GM23338 (cell line): ENCODE data around the gene UNC45B. TPM values are rescaled to one million over a fixed set of nuclear protein-coding genes. Genes with fewer than 3 reads are reported as not detected.

Experiments
- ATAC-seq: fragments of 200-7000 bp; cut with Tn5 transposase; 3 replicates; pipeline ENCODE4 v1.9.1; 2020
- DNase-seq: peaks from one replicate; pipeline ENCODE4 v3.0.0-alpha.2; 2015; ENCODE audit warnings: low spot score
- H2AFZ ChIP-seq: fragments of 200-600 bp; sonication (generic); 2 replicates; pipeline ENCODE4 v1.8.0; 2016; ENCODE audit warnings: antibody characterized with exemption, mild to moderate bottlenecking, moderate library complexity
- H3F3A ChIP-seq: fragments of 200-600 bp; sonication (generic); replicated peaks from 2 replicates; pipeline ENCODE4 v1.8.0; 2017; ENCODE audit warnings: antibody characterized with exemption, mixed run types, low read depth
- H3K27ac ChIP-seq: fragments of 200-600 bp; sonication (generic); 2 replicates; pipeline ENCODE4 v1.6.1; 2016; ENCODE audit warnings: low read depth
- H3K27me3 ChIP-seq: fragments of 200-600 bp; sonication (generic); 2 replicates; pipeline ENCODE4 v1.8.0; 2016; ENCODE audit warnings: mild to moderate bottlenecking, mixed run types, moderate library complexity; ENCODE audit not compliant: insufficient read depth
- H3K36me3 ChIP-seq: fragments of 200-600 bp; sonication (generic); 2 replicates; pipeline ENCODE4 v1.8.0; 2016; ENCODE audit warnings: mild to moderate bottlenecking; ENCODE audit not compliant: insufficient read depth
- H3K4me1 ChIP-seq: fragments of 200-600 bp; sonication (generic); 2 replicates; pipeline ENCODE4 v1.8.0; 2016; ENCODE audit warnings: mild to moderate bottlenecking, moderate library complexity; ENCODE audit not compliant: insufficient read depth
- H3K4me2 ChIP-seq: fragments of 200-600 bp; sonication (generic); 2 replicates; pipeline ENCODE4 v1.7.1; 2017; ENCODE audit warnings: mixed run types
- H3K4me3 ChIP-seq: fragments of 200-600 bp; sonication (generic); 2 replicates; pipeline ENCODE4 v1.6.1; 2016; ENCODE audit warnings: mixed run types
- H3K79me2 ChIP-seq: fragments of 200-600 bp; sonication (generic); replicated peaks from 2 replicates; pipeline ENCODE4 v1.8.0; 2017; ENCODE audit warnings: mild to moderate bottlenecking; ENCODE audit not compliant: insufficient read depth
- H3K9me2 ChIP-seq: fragments of 200-600 bp; sonication (generic); 2 replicates; pipeline ENCODE4 v1.8.0; 2017; ENCODE audit not compliant: insufficient read depth
- H4K20me1 ChIP-seq: fragments of 200-600 bp; sonication (generic); replicated peaks from 2 replicates; pipeline ENCODE4 v1.8.0; 2017; ENCODE audit warnings: mild to moderate bottlenecking; ENCODE audit not compliant: insufficient read depth
- H3K27ac Mint-ChIP-seq: 2 replicates; pipeline ENCODE4 v1.8.0; 2020; ENCODE audit warnings: inconsistent platforms, mild to moderate bottlenecking, moderate library complexity, mixed read lengths
- H3K27me3 Mint-ChIP-seq: 3 replicates; pipeline ENCODE4 v1.8.0; 2022; ENCODE audit warnings: low read depth, mild to moderate bottlenecking, moderate library complexity, mixed read lengths, inconsistent platforms; ENCODE audit not compliant: insufficient read depth, poor library complexity
- H3K36me3 Mint-ChIP-seq: 3 replicates; pipeline ENCODE4 v1.8.0; 2021; ENCODE audit warnings: low read depth, mild to moderate bottlenecking, inconsistent platforms, moderate library complexity, mixed read lengths
- H3K4me1 Mint-ChIP-seq: 3 replicates; pipeline ENCODE4 v1.8.0; 2020; ENCODE audit warnings: mild to moderate bottlenecking, inconsistent platforms, mixed read lengths
- H3K4me3 Mint-ChIP-seq: 3 replicates; pipeline ENCODE4 v1.8.0; 2021; ENCODE audit warnings: moderate library complexity, mild to moderate bottlenecking, inconsistent platforms, mixed read lengths
- H3K9me3 Mint-ChIP-seq: 3 replicates; pipeline ENCODE4 v1.8.0; 2020; ENCODE audit warnings: moderate library complexity, mild to moderate bottlenecking, inconsistent platforms, mixed read lengths
- CREB1 ChIP-seq: fragments of 250-450 bp; sonication (Bioruptor Pico); IDR thresholded peaks from 2 replicates; pipeline ENCODE4 v1.5.0; 2020; ENCODE audit warnings: low read depth, mild to moderate bottlenecking, moderate library complexity
- CTCF ChIP-seq, 2 experiments: fragments of 200-600 bp in 1 of 2; sonication (generic) in 1 of 2; conservative IDR thresholded peaks; 2 replicates each; pipeline versions ENCODE4 v1.5.1 to v1.6.1; 2016 to 2017; ENCODE audit warnings: antibody characterized with exemption in 2 of 2, low read depth in 2 of 2, mild to moderate bottlenecking in 2 of 2, moderate library complexity in 1 of 2
- EZH2 ChIP-seq: fragments of 200-600 bp; sonication (generic); IDR thresholded peaks from one replicate; pipeline ENCODE4 v1.8.0; 2017; ENCODE audit warnings: antibody characterized with exemption, mild to moderate bottlenecking, low read depth; ENCODE audit not compliant: unreplicated experiment
- EZH2phosphoT487 ChIP-seq: fragments of 200-600 bp; sonication (generic); IDR thresholded peaks from one replicate; pipeline ENCODE4 v1.8.1; 2018; ENCODE audit warnings: antibody characterized with exemption; ENCODE audit not compliant: unreplicated experiment
- JUNB ChIP-seq: IDR thresholded peaks from one replicate; pipeline ENCODE4 v1.6.1; 2016; ENCODE audit warnings: antibody characterized with exemption; ENCODE audit not compliant: unreplicated experiment
- NANOG ChIP-seq: IDR thresholded peaks from 2 replicates; pipeline ENCODE4 v1.6.1; 2016; ENCODE audit warnings: antibody characterized with exemption, borderline replicate concordance
- POLR2AphosphoS5 ChIP-seq: IDR thresholded peaks from 2 replicates; pipeline ENCODE4 v1.6.1; 2016; ENCODE audit warnings: antibody characterized with exemption, low read depth
- STAT1 ChIP-seq: IDR thresholded peaks from one replicate; pipeline ENCODE4 v1.6.1; 2016; ENCODE audit warnings: antibody characterized with exemption; ENCODE audit not compliant: unreplicated experiment
- ZNF114 ChIP-seq: fragments of 250-450 bp; sonication (Bioruptor Pico); IDR thresholded peaks from 2 replicates; pipeline ENCODE4 v1.5.0; 2020; ENCODE audit warnings: mild to moderate bottlenecking, moderate library complexity
- ZNF331 ChIP-seq: fragments of 250-450 bp; sonication (Bioruptor Pico); IDR thresholded peaks from 2 replicates; pipeline ENCODE4 v1.5.0; 2020; ENCODE audit warnings: low read depth, mild to moderate bottlenecking, moderate library complexity
- polyA plus RNA-seq: library from polyadenylated mRNA; unstranded; fragments of >200 nt; fragmentation: Nextera tagmentation; extraction: Ambion mirVana; gene quantifications from 2 replicates; pipeline ENCODE4 v1.2.1, GENCODE V29; 2016
- total RNA-seq: library from RNA; depleted of rRNA; stranded (reverse); fragments of >200 nt; shearing (Covaris generic); gene quantifications from 2 replicates; pipeline ENCODE4 v1.2.3, GENCODE V29; 2014
- TF ChIP-seq, protein P1 (sequence below): IDR thresholded peaks from 2 replicates; pipeline ENCODE4 v1.6.1; 2016; ENCODE audit warnings: antibody characterized with exemption
- TF ChIP-seq, protein P2 (sequence below): IDR thresholded peaks from one replicate; pipeline ENCODE4 v1.6.1; 2018; ENCODE audit warnings: antibody characterized with exemption; ENCODE audit not compliant: unreplicated experiment
- TF ChIP-seq, protein P3 (sequence below): fragments of 250-450 bp; sonication (Bioruptor Pico); IDR thresholded peaks from 2 replicates; pipeline ENCODE4 v1.5.0; 2020; ENCODE audit warnings: mild to moderate bottlenecking, moderate library complexity

UNC45B gene
- total and polyA plus RNA-seq, 2 experiments from 2014 or later: 0.03 TPM; not detected in 1

DNA sequence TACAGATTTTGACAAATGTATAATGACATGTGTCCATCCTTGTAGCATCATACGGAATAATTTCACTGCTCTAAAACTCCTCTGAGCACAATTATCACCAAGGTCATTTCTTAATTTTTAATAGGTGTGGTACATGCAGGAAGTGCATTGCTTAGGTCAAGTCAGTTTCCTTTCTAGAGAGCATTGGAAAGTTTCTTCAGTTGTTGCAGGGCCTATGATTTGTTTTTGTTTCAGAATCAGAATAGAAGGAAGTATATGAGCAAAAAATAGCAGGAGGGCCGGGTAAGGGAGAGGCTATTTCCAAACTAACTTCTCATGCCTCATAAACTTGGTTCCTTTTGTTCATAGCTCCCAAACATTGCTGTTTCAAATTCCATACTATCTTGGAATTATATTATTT is 71.3 kb downstream of the UNC45B start:
- no peak overlapping the region for H2AFZ ChIP-seq
- no peak overlapping the region for H3K4me3 ChIP-seq
- no peak overlapping the region for H3K4me3 Mint-ChIP-seq
- H3K36me3 ChIP-seq: no peaks in the 10 kb centered on the region
- TF ChIP-seq CREB1 (CRISPR knock-in tag): no peak
- TF ChIP-seq, protein P1, sequence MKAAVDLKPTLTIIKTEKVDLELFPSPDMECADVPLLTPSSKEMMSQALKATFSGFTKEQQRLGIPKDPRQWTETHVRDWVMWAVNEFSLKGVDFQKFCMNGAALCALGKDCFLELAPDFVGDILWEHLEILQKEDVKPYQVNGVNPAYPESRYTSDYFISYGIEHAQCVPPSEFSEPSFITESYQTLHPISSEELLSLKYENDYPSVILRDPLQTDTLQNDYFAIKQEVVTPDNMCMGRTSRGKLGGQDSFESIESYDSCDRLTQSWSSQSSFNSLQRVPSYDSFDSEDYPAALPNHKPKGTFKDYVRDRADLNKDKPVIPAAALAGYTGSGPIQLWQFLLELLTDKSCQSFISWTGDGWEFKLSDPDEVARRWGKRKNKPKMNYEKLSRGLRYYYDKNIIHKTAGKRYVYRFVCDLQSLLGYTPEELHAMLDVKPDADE: no peak
- no peak for TF ChIP-seq CTCF (conservative IDR thresholded peaks at IDR 0.05; ENCODE audit: low read depth in 2 of 2)
- TF ChIP-seq, protein P2, sequence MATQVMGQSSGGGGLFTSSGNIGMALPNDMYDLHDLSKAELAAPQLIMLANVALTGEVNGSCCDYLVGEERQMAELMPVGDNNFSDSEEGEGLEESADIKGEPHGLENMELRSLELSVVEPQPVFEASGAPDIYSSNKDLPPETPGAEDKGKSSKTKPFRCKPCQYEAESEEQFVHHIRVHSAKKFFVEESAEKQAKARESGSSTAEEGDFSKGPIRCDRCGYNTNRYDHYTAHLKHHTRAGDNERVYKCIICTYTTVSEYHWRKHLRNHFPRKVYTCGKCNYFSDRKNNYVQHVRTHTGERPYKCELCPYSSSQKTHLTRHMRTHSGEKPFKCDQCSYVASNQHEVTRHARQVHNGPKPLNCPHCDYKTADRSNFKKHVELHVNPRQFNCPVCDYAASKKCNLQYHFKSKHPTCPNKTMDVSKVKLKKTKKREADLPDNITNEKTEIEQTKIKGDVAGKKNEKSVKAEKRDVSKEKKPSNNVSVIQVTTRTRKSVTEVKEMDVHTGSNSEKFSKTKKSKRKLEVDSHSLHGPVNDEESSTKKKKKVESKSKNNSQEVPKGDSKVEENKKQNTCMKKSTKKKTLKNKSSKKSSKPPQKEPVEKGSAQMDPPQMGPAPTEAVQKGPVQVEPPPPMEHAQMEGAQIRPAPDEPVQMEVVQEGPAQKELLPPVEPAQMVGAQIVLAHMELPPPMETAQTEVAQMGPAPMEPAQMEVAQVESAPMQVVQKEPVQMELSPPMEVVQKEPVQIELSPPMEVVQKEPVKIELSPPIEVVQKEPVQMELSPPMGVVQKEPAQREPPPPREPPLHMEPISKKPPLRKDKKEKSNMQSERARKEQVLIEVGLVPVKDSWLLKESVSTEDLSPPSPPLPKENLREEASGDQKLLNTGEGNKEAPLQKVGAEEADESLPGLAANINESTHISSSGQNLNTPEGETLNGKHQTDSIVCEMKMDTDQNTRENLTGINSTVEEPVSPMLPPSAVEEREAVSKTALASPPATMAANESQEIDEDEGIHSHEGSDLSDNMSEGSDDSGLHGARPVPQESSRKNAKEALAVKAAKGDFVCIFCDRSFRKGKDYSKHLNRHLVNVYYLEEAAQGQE: no peak
- no peak for TF ChIP-seq JUNB
- TF ChIP-seq NANOG: no peak
- TF ChIP-seq ZNF114 (CRISPR knock-in tag): no peak
- TF ChIP-seq, protein P3, sequence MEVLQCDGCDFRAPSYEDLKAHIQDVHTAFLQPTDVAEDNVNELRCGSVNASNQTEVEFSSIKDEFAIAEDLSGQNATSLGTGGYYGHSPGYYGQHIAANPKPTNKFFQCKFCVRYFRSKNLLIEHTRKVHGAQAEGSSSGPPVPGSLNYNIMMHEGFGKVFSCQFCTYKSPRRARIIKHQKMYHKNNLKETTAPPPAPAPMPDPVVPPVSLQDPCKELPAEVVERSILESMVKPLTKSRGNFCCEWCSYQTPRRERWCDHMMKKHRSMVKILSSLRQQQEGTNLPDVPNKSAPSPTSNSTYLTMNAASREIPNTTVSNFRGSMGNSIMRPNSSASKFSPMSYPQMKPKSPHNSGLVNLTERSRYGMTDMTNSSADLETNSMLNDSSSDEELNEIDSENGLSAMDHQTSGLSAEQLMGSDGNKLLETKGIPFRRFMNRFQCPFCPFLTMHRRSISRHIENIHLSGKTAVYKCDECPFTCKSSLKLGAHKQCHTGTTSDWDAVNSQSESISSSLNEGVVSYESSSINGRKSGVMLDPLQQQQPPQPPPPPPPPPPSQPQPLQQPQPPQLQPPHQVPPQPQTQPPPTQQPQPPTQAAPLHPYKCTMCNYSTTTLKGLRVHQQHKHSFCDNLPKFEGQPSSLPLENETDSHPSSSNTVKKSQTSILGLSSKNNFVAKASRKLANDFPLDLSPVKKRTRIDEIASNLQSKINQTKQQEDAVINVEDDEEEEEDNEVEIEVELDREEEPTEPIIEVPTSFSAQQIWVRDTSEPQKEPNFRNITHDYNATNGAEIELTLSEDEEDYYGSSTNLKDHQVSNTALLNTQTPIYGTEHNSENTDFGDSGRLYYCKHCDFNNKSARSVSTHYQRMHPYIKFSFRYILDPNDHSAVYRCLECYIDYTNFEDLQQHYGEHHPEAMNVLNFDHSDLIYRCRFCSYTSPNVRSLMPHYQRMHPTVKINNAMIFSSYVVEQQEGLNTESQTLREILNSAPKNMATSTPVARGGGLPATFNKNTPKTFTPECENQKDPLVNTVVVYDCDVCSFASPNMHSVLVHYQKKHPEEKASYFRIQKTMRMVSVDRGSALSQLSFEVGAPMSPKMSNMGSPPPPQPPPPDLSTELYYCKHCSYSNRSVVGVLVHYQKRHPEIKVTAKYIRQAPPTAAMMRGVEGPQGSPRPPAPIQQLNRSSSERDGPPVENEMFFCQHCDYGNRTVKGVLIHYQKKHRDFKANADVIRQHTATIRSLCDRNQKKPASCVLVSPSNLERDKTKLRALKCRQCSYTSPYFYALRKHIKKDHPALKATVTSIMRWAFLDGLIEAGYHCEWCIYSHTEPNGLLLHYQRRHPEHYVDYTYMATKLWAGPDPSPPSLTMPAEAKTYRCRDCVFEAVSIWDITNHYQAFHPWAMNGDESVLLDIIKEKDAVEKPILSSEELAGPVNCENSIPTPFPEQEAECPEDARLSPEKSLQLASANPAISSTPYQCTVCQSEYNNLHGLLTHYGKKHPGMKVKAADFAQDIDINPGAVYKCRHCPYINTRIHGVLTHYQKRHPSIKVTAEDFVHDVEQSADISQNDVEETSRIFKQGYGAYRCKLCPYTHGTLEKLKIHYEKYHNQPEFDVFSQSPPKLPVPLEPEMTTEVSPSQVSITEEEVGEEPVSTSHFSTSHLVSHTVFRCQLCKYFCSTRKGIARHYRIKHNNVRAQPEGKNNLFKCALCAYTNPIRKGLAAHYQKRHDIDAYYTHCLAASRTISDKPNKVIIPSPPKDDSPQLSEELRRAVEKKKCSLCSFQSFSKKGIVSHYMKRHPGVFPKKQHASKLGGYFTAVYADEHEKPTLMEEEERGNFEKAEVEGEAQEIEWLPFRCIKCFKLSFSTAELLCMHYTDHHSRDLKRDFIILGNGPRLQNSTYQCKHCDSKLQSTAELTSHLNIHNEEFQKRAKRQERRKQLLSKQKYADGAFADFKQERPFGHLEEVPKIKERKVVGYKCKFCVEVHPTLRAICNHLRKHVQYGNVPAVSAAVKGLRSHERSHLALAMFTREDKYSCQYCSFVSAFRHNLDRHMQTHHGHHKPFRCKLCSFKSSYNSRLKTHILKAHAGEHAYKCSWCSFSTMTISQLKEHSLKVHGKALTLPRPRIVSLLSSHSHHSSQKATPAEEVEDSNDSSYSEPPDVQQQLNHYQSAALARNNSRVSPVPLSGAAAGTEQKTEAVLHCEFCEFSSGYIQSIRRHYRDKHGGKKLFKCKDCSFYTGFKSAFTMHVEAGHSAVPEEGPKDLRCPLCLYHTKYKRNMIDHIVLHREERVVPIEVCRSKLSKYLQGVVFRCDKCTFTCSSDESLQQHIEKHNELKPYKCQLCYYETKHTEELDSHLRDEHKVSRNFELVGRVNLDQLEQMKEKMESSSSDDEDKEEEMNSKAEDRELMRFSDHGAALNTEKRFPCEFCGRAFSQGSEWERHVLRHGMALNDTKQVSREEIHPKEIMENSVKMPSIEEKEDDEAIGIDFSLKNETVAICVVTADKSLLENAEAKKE (CRISPR knock-in tag): no peak
- TF ChIP-seq EZH2phosphoT487: no peak
- no peak for TF ChIP-seq ZNF331 (CRISPR knock-in tag)
- no peak for TF ChIP-seq POLR2AphosphoS5
- TF ChIP-seq STAT1: no peak
- TF ChIP-seq EZH2: no peak
- peaks cover 8% of the 10 kb centered on the region for H3K9me3 Mint-ChIP-seq
- no peak overlapping the region for H3K4me2 ChIP-seq
- no peaks in the 10 kb centered on the region for H3K36me3 Mint-ChIP-seq
- no peaks in the 10 kb centered on the region for H4K20me1 ChIP-seq
- H3K27ac Mint-ChIP-seq: no peak overlapping the region
- H3F3A ChIP-seq: no peaks in the 10 kb centered on the region
- H3K4me1 ChIP-seq: no peaks in the 10 kb centered on the region
- no peak overlapping the region for H3K27ac ChIP-seq
- DNase-seq: no peak
- no peaks in the 10 kb centered on the region for H3K9me2 ChIP-seq
- peaks cover 6% of the 10 kb centered on the region for H3K4me1 Mint-ChIP-seq
- H3K27me3 ChIP-seq: no peaks in the 10 kb centered on the region
- no peak for ATAC-seq
- H3K79me2 ChIP-seq: no peaks in the 10 kb centered on the region
- peaks cover 2% of the 10 kb centered on the region for H3K27me3 Mint-ChIP-seq
